BJ (cell line): ENCODE measurements around the gene USP16. TPM values are rescaled to one million over a fixed set of nuclear protein-coding genes. Genes with fewer than 3 reads are reported as not detected.

Experiments used
- CTCF ChIA-PET: fragments of 350-600 bp; formaldehyde crosslinking; extraction: SDS; loops from one replicate; lab custom pipeline; 2021; ENCODE audit warnings: antibody characterized with exemption, inconsistent platforms; lab: Yijun Ruan, JAX
- POLR2A ChIA-PET: fragments of 300-600 bp; sonication (Branson Sonifier 250); formaldehyde crosslinking; extraction: SDS; loops from one replicate; lab custom pipeline; 2021; ENCODE audit warnings: antibody characterized with exemption; lab: Charles Lee
- DNase-seq: peaks from one replicate; pipeline ENCODE4 v3.0.0-alpha.2; 2011; ENCODE audit warnings: low read depth
- H3K27me3 ChIP-seq: 2 replicates; pipeline ENCODE4 v1.6.0; 2011; ENCODE audit warnings: low read length; ENCODE audit not compliant: control insufficient read depth, insufficient read depth
- H3K36me3 ChIP-seq: 2 replicates; pipeline ENCODE4 v1.5.1; 2011; ENCODE audit warnings: low read length; ENCODE audit not compliant: control insufficient read depth, insufficient read depth
- H3K4me3 ChIP-seq: 2 replicates; pipeline ENCODE4 v1.5.1; 2011; ENCODE audit warnings: low read depth, mild to moderate bottlenecking, control low read depth, low read length
- polyA plus RNA-seq: library from polyadenylated mRNA; depleted of rRNA; stranded (reverse); fragments of >200 nt; gene quantifications from 2 replicates; pipeline ENCODE4 v1.2.3, GENCODE V29; 2011
- TF ChIP-seq, protein P1 (sequence below): IDR thresholded peaks from 2 replicates; pipeline ENCODE4 v1.5.1; 2011; ENCODE audit warnings: low read depth, mild to moderate bottlenecking, control low read depth, inconsistent platforms, low read length, moderate library complexity; ENCODE audit not compliant: insufficient read depth

The USP16 gene
- polyA plus RNA-seq, 1 experiment: 10.0 TPM

DNA sequence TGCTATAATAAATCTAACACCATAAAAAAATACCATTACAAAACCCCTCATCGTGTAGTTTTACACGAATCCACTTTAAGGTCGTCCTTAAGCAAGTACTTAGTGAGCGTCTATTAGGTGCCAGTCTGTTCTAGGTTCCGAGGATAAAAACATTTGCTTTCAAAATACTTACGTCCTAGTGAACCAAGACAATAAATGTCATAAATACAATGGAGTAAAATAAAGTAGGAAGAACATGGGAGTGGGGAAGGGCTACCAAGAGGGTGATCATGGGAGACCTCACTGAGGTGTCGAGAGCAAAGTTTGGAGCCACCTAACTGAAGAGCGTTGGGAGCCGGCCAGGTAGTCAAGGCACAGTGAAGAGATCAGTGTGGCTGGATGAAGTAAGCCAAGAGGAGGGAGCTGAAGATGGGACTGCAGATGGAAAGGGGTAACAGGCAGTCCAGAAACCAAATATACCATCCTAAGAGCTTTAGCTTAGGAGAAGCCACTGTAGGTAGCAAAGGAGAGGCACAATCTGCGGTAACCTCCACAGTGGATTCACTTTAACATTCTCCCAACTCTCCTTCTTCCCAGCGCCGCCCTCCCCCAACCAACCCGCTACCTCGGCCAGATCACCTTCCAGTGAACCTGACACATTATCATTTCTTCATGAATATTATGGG is 32.5 kb upstream of the USP16 start:
- H3K4me3 ChIP-seq: peak overlapping the region; percentile 95
- no peaks in the 10 kb centered on the region for H3K27me3 ChIP-seq
- CTCF ChIA-PET: interaction anchor here (1.2 kb wide), 1 partner anchor 9 kb away, joined by 3 read pairs; no protein-coding TSS in a partner anchor
- POLR2A ChIA-PET: interaction anchor here (0.7 to 1.1 kb wide), 2 partner anchors 11 to 17 kb away, joined by 4 read pairs; no protein-coding TSS in a partner anchor
- TF ChIP-seq, protein P1, sequence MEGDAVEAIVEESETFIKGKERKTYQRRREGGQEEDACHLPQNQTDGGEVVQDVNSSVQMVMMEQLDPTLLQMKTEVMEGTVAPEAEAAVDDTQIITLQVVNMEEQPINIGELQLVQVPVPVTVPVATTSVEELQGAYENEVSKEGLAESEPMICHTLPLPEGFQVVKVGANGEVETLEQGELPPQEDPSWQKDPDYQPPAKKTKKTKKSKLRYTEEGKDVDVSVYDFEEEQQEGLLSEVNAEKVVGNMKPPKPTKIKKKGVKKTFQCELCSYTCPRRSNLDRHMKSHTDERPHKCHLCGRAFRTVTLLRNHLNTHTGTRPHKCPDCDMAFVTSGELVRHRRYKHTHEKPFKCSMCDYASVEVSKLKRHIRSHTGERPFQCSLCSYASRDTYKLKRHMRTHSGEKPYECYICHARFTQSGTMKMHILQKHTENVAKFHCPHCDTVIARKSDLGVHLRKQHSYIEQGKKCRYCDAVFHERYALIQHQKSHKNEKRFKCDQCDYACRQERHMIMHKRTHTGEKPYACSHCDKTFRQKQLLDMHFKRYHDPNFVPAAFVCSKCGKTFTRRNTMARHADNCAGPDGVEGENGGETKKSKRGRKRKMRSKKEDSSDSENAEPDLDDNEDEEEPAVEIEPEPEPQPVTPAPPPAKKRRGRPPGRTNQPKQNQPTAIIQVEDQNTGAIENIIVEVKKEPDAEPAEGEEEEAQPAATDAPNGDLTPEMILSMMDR: no peak
- no peak for DNase-seq
- no peaks in the 10 kb centered on the region for H3K36me3 ChIP-seq

DNA sequence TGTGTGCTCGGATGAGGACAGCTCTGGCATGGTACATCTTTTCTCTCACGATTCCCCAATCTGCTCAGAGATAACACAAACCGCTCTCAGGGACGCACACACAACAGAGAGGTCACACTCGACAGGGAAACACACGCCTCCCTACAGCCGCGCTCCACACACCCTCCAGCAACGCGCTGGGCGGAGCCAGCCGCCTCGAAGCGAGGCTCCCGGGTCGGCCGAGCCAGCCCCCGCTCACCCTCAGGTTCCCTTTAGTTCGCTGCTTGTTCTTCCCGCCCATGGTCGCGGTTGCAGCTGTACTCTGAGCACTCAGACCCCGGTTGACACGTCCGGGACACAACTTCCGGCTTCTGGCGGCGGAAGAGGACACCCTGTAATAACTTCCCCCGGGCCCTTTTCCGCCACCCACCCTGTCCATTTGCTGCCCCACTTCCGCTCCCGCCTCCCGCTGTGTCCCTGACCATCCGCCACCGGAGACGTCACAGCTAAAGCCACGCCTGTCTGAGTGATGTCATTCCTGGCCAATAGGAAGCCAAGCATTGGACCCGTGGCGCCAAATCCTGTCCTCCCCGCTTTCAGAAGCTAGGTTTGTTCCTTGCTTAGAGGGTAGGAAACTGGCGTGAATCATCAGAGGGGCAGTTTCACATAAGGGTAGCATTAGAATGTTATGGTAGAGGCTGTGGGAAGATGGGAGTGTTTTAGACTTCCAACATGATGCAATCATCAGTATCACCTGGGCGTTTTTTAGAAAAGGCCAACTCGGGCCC is 31.8 kb upstream of the USP16 start, which contains the start of gene LTN1:
LTN1 (minus strand) TSS at position 352 of the 767 bp plus-strand sequence; CDS start at position 280, 72 bp downstream.
- peak; percentile 94 for DNase-seq
- ChIA-PET POLR2A (interaction anchor here (0.6 to 1.1 kb wide), 3 partner anchors 10 to 17 kb away, joined by 3 to 4 read pairs (median 4); no protein-coding TSS in a partner anchor), CTCF (interaction anchor here (0.8 to 1.2 kb wide), 2 partner anchors 8 to 10 kb away, joined by 3 read pairs; no protein-coding TSS in a partner anchor)
- H3K36me3 ChIP-seq: no peaks in the 10 kb centered on the region
- H3K4me3 ChIP-seq: peak within 1 kb of the TSS; percentile 95
- TF ChIP-seq, protein P1: no peak
- H3K27me3 ChIP-seq: no peaks in the 10 kb centered on the region

DNA sequence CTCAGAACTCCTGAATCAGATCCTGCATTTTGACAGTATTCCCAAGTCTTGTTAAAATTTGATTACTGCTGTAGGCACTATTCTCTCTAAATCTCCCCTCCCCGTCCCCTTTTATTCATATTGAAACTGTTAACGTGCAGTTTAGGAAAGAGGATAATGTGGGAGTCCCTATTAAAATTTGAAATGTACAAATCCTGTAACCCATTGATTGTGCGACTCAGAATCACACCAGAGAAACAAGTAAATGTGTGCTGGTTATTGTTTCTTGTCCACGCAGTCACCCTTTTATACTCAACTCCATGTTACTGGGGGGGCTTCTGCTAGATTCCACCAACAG is 31.2 kb upstream of the USP16 start:
- Histone ChIP-seq H3K4me3 (peak overlapping the region; percentile 33), H3K36me3 (no peaks in the 10 kb centered on the region), H3K27me3 (no peaks in the 10 kb centered on the region)
- ChIA-PET POLR2A (interaction anchor here (0.6 to 1.1 kb wide), 2 partner anchors 9 to 16 kb away, joined by 3 to 4 read pairs; no protein-coding TSS in a partner anchor), CTCF (interaction anchor here (0.8 kb wide), 1 partner anchor 9 kb away, joined by 3 read pairs; no protein-coding TSS in a partner anchor)
- TF ChIP-seq, protein P1: no peak
- DNase-seq: no peak

DNA sequence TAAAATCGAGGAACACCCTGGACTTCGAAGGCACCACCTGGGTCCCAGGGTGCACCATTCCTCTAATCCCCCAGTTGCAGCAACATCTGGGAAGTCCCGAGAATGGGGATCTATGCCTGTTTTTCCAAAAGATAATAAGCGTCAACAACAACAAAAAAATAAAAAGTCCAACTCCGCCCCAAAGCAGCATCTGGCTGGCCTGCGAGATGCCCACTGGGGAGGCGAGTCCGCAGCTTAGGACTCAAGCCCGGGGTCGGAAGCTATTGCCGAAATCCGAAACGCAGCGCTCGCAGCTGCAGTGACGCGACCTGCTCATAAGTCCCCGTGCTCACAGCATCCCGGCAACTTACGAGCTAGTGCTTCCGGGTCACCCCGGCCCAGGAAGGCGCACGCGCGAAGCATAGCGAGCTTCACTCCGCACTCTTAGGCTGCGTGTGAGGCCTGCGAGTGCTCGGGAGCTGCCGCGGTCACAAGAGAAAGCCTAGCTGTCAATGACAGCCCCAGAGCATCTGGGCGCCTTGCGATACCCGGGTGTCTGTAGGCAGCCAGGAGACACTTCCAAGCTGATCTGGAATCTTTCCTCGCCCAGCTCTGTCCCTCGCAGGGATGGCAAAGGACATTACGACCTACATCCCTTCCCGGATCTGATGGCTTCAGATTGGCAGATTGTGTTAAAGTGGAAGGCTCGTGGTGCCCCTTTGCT is 21.9 kb upstream of the USP16 start:
- CTCF ChIA-PET: interaction anchor here (0.5 to 0.9 kb wide), 2 partner anchors 10 to 55 kb away, joined by 3 to 4 read pairs; partner anchors contain the start of gene LTN1

More for the DNA sequence above, 21.9 kb upstream of the USP16 start:
- DNase-seq: peak; percentile 84
- Histone ChIP-seq H3K4me3 (peak overlapping the region; percentile 70), H3K27me3 (no peaks in the 10 kb centered on the region), H3K36me3 (peaks cover 2% of the 10 kb centered on the region; the same call in 1 of the 2 replicates)
- TF ChIP-seq, protein P1: no peak
- POLR2A ChIA-PET: interaction anchor here (0.5 to 1.2 kb wide), 4 partner anchors 10 to 26 kb away, joined by 4 to 10 read pairs (median 8); partner anchors contain the start of genes LTN1, RWDD2B and USP16
